Endometrial microvascular endothelial cells (primary cell): ENCODE results near the gene GABRA4. TPM values are rescaled to one million over a fixed set of nuclear protein-coding genes. Genes with fewer than 3 reads are reported as not detected.

ENCODE experiments used
- in situ Hi-C: cut with HindIII; loops from 2 replicates; pipeline ENCODE4 v1.10.0; 2017; ENCODE audit warnings: low sequenced_read_pairs, low pct_unique_long_range_greater_than_20kb; ENCODE audit errors: inconsistent ontology term
- total RNA-seq: library from RNA; depleted of rRNA; stranded (reverse); fragments of >200 nt; gene quantifications from one replicate; pipeline ENCODE4 v1.2.3, GENCODE V29; 2015; ENCODE audit errors: inconsistent ontology term

GABRA4 gene
- total RNA-seq, 1 donor from 2014 or later: not detected

GRCh38 chr4:46944345-46944744 is 49.0 kb downstream of the GABRA4 start:
- in situ Hi-C loops: no loop called here

DNA sequence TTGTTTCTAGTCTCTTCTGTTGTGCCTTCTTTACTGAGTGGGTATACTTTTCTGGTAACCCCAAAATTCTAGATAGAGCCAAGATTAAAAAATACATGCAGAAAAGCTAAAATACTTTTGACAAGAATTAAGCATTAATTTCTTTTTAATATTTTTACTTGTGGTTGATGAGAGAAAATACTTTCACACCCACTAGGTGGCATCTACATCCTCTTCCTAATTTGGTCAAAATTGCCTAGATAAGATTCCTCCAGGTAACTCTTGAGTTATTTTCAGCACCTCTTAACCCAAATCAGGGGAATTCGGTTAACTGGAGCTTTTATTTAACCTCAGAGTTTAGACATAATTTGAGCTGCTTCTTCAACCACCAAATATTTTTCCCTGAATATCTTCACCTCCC is 55.9 kb downstream of the GABRA4 start:
- in situ Hi-C loops: no loop called here

- in situ Hi-C loops: no loop called here
Measured at GRCh38 chr4:46934726-46935125, 58.7 kb downstream of the GABRA4 start.

DNA sequence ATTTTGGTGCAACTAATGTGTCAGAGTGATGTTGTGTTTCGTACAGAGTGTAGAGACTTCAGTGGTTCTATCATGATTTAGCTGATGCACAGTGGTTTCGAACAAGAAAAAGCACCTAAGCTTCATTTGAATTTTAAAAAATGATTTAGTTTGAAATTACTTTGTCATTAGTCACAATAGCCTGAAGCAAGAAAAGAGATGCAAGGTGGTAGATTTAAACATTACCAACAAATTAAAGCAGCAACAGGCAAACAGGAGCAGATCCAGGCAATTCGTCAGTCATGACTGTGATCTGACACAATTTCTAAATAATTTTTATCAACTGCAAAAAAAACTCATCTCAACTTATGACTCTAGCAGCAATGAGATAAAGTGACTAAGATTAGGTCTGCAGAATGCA is 59.7 kb downstream of the GABRA4 start:
- in situ Hi-C loops: no loop called here

- in situ Hi-C loops: no loop called here
Measured at GRCh38 chr4:46931981-46932380, 61.4 kb downstream of the GABRA4 start.

DNA sequence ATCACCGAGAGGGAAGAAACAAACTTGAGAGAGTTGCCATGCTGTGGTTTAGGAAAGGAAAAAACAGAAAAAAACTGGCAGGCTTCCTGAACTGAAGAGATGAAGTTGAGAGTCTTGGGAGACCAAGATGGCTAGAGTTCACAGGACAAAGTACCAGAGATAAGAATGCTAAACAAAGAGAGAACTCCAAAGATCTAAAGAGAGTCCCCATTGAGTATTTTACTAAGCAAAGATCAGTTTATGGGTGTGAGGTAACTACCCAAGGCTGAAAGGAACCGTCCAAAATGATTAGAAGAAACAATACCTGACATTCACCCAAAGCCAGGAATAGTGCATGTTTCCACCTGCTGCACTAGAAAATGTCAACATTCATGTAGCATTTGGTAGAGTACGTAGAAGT is 62.5 kb downstream of the GABRA4 start:
- in situ Hi-C loops: no loop called here

- in situ Hi-C loops: no loop called here
Measured at GRCh38 chr4:46927201-46927600, 66.2 kb downstream of the GABRA4 start.

GRCh38 chr4:46924789-46925529 is 68.4 kb downstream of the GABRA4 start:
- in situ Hi-C loops: no loop called here

GRCh38 chr4:46922205-46922604 is 71.2 kb downstream of the GABRA4 start:
- in situ Hi-C loops: no loop called here

DNA sequence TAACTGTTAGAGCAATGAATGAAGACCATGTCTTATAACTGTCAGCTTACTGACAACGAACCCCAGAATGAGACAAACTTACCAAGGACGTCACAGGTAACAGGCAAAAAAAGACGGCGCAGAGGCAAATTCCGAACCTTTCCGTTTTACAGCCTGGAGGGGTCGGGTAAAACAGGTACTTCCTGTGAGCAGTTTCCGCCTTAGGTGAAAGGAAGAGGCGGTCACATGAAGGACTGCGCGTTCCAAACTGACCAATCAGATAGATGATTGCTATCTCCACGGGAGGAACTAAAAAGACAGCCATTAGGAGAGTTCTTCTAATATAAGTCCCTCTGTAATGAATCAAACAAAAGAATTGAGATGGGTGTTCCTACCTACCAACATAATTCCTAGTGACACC is 84.3 kb downstream of the GABRA4 start, which contains the start of gene COX7B2:
COX7B2 (minus strand) TSS at position 168 of the 400 bp plus-strand sequence. CDS start 174,053 bp downstream, outside the sequence.
- in situ Hi-C loops: no loop called here

DNA sequence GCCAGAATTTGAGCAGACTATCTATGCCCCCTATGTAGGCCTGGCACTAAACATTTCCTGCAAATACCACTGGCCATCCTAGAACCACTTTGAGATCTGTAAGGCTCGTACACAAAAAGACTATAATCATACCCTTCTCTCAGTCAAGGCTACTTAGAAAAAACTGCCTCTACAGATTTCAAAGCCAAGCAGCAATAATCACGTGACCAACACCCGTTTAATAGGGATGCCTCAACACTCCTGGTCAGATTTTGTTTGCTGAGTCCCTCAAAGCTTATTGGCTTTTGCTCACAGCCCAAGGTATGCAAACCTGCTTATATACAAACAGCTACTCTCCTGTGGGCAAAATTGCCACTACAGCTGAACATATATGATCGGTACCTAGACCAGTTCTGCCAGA is 85.2 kb downstream of the GABRA4 start:
- in situ Hi-C loops: no loop called here

DNA sequence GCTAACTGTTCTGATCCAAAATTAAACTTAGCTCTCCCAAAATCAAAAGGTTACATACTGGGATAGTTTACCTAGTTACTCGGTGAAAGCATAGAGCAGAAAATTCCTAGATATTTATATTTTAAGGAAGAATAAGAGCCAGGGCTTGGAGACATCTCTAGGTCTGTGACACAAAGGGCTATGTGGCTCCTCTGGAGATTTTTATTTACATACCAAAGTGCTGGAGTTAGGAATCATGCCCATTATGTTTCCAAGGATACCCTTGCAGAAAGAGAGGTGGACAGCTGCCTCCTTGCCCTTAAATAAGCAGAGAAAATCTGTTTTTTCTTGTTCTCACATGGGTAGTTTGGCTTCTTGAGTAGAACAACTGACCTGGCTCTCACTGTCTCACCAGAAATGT is 93.3 kb downstream of the GABRA4 start:
- in situ Hi-C loops: no loop called here

GRCh38 chr4:46894826-46895225 is 98.6 kb downstream of the GABRA4 start:
- in situ Hi-C loops: no loop called here

DNA sequence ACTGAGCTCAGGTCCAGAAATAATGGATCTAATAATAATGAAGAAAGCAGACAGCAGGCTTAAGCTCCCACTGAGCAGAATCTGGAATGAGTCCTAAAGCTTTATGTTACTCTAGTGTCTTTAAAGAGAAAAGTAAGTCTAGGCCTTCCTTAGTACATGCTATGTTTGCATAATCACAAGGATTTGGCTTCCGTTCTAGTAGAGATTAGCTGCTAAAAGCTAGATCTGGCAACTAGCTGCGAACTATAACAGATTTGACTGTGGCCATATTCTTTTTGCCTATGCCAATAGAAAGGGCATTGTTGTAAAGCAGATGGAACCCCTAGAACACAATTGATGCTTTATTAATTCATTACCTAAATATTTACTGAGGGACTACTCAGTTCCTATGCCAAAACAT is 103.3 kb downstream of the GABRA4 start:
- in situ Hi-C loops: no loop called here

- in situ Hi-C loops: no loop called here
Measured at GRCh38 chr4:46889410-46889809, 104.0 kb downstream of the GABRA4 start.

GRCh38 chr4:46886711-46887110 is 106.7 kb downstream of the GABRA4 start:
- in situ Hi-C loops: no loop called here

- in situ Hi-C loops: no loop called here
Measured at GRCh38 chr4:46878641-46879040, 114.7 kb downstream of the GABRA4 start.

DNA sequence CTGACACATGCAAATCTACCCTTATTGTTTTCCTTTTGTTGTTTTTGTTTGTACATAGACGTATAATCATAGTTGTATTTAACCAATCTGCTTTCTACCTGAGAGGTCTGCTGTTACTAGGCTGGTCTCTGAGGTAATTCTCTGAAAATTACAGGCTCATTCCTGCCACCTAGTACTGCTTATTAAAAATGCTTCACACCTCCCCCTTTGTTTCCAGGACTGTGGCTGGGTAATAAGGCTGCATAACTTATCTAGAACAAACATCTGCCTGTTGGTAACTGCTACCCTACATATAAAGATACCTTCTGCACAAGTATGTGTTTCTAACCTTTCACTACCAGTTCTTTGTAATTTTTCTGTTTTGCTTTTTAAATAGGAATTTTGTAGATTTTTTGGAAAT is 118.6 kb downstream of the GABRA4 start:
- in situ Hi-C loops: no loop called here

DNA sequence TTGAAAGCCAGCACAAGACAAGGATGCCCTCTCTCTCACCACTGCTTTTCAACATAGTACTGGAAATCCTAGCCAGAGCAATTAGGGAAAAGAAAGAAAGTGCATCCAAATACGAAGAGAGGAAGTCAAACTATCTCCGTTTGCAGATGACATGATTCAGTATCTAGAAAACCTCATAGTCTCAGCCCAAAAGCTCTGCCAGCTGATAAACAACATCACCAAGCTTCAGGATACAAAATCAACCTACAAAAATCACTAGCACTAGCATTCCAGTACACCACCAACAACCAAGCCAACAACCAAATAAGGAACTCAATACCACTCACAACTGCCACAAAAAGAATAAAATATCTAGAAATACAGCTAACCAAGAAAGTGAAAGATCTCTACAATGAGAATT is 123.0 kb downstream of the GABRA4 start:
- in situ Hi-C loops: no loop called here
